Type B pancreatic cell (in vitro differentiated cells): ENCODE results near the gene ICE2. TPM values are rescaled to one million over a fixed set of nuclear protein-coding genes. Genes with fewer than 3 reads are reported as not detected.

Source experiments
- DNase-seq: peaks from one replicate; pipeline ENCODE4 v3.0.0; 2021; ENCODE audit warnings: mixed read lengths; ENCODE audit not compliant: unreplicated experiment; ENCODE audit errors: extremely low spot score
- H3K27ac Mint-ChIP-seq: 2 replicates; pipeline ENCODE4 v1.8.0; 2021; ENCODE audit warnings: mild to moderate bottlenecking, mixed read lengths
- H3K27me3 Mint-ChIP-seq: 2 replicates; pipeline ENCODE4 v1.8.0; 2021; ENCODE audit warnings: mixed read lengths
- H3K36me3 Mint-ChIP-seq: 2 replicates; pipeline ENCODE4 v1.8.0; 2021; ENCODE audit warnings: mixed read lengths
- H3K4me1 Mint-ChIP-seq: one replicate; pipeline ENCODE4 v1.8.0; 2021; ENCODE audit warnings: mixed read lengths; ENCODE audit not compliant: unreplicated experiment
- H3K4me3 Mint-ChIP-seq: 2 replicates; pipeline ENCODE4 v1.8.0; 2021; ENCODE audit warnings: mild to moderate bottlenecking, mixed read lengths
- H3K9me3 Mint-ChIP-seq: 2 replicates; pipeline ENCODE4 v1.8.0; 2021; ENCODE audit warnings: mixed read lengths
- CTCF ChIP-seq: fragments of 200-600 bp; sonication (generic); conservative IDR thresholded peaks from 2 replicates; pipeline ENCODE4 v1.5.0; 2021; ENCODE audit warnings: antibody characterized with exemption, mild to moderate bottlenecking
- total RNA-seq: library from RNA; stranded (reverse); gene quantifications from 2 replicates; pipeline ENCODE4 v1.2.1, GENCODE V29; 2021; ENCODE audit warnings: low replicate concordance

ICE2 gene
- total RNA-seq, 1 donor from 2014 or later, result 67.1 TPM

DNA sequence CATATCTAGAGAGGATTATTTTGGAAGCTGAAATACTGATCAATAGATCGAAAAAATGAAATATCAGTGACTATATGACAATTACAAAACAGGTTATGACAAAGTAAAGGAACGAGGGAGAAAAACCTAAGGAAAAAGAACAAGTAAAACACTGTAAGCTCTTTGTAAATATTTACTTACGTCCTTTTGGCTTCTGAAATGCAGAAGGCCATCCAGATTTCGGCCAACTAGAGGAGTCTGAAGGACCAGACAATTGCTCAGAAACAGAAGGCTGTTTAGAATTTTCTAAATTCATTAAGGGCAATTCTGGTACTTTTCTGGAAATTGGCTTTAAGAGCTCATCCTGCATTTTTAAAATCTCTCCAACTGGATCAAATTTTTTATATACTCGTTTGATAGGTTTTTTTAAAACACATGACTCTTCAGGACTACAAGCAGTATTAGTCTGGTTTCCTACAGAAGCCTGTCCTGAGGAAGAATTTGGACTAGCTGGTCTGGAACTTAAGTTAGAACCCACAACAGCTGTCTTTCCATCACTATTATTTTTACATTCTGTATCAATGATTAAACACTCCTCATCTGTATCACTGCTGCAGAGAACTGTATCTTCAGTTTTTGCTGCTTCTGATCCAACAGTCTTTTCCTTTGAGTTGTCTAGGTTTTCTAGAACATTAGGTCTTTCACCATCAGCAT lies 30.1 kb downstream of the ICE2 start:
- no peak overlapping the region for H3K4me3 Mint-ChIP-seq
- H3K27ac Mint-ChIP-seq, result no peak overlapping the region
- no peaks in the 10 kb centered on the region for H3K9me3 Mint-ChIP-seq
- TF ChIP-seq CTCF, result no peak
- no peaks in the 10 kb centered on the region for H3K27me3 Mint-ChIP-seq
- DNase-seq, result no peak
- no peaks in the 10 kb centered on the region for H3K4me1 Mint-ChIP-seq
- peaks cover 11% of the 10 kb centered on the region for H3K36me3 Mint-ChIP-seq

- Mint-ChIP-seq H3K9me3 (no peaks in the 10 kb centered on the region), H3K27ac (no peak overlapping the region), H3K4me1 (no peaks in the 10 kb centered on the region), H3K36me3 (peaks cover 12% of the 10 kb centered on the region), H3K4me3 (no peak overlapping the region), H3K27me3 (no peaks in the 10 kb centered on the region)
- DNase-seq, result no peak
- peak; percentile 66 for TF ChIP-seq CTCF
These were observed 34.5 kb downstream of the ICE2 start for GRCh38 chr15:60444289-60444912.

DNA sequence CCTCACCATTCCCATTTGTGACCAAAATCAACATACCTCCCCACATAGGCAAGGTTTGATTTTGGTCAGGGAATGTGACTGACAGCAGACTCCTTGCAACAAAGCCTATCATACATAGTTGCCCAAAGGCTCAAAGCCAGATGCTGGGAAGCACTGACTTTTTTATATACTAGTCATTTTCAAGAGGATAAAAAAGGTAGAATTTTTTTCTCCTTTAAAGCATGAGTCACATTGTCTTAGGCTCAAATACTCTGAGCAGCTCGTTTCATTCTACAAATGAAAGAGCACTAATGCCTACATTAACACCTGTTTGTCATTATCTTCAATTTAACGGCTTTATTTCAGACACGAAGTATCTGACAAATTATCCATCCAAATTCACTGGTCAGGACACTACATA lies 36.2 kb downstream of the ICE2 start:
- no peak for TF ChIP-seq CTCF
- Mint-ChIP-seq H3K4me3 (no peak overlapping the region), H3K9me3 (no peaks in the 10 kb centered on the region), H3K27ac (peak overlapping the region; percentile 33), H3K4me1 (no peaks in the 10 kb centered on the region), H3K27me3 (no peaks in the 10 kb centered on the region), H3K36me3 (peaks cover 9% of the 10 kb centered on the region)
- no peak for DNase-seq

- H3K36me3 Mint-ChIP-seq, result peaks cover 7% of the 10 kb centered on the region
- no peak for DNase-seq
- TF ChIP-seq CTCF, result no peak
- H3K27ac Mint-ChIP-seq, result no peak overlapping the region
- no peaks in the 10 kb centered on the region for H3K9me3 Mint-ChIP-seq
- no peaks in the 10 kb centered on the region for H3K4me1 Mint-ChIP-seq
- no peaks in the 10 kb centered on the region for H3K27me3 Mint-ChIP-seq
- H3K4me3 Mint-ChIP-seq, result no peak overlapping the region
These were observed 36.8 kb downstream of the ICE2 start for GRCh38 chr15:60442031-60442650.

DNA sequence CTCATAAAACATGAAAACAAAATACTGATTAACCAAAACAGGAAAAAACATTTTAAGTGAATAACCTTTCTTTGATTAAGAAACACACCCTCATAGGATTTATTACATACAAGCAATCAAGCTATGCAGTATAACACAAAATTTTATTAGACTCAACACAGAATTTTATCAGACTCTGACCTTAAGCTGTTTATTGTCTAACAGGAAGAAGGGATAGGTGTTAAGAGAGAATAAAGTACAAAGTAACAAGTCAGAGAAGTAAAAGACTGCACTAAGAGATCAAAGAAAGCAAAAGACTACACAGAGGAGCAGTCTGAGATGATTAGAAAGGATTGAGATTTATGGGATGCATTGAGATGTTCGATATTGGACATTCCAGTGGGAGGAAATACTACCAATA lies 37.6 kb downstream of the ICE2 start:
- Mint-ChIP-seq H3K36me3 (peaks cover 7% of the 10 kb centered on the region), H3K4me3 (no peak overlapping the region), H3K4me1 (no peaks in the 10 kb centered on the region), H3K9me3 (no peaks in the 10 kb centered on the region), H3K27ac (no peak overlapping the region), H3K27me3 (no peaks in the 10 kb centered on the region)
- no peak for DNase-seq
- TF ChIP-seq CTCF, result no peak
